ENCODE results near the gene TSPO2.

Gene TSPO2, protein sequence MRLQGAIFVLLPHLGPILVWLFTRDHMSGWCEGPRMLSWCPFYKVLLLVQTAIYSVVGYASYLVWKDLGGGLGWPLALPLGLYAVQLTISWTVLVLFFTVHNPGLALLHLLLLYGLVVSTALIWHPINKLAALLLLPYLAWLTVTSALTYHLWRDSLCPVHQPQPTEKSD

DNA sequence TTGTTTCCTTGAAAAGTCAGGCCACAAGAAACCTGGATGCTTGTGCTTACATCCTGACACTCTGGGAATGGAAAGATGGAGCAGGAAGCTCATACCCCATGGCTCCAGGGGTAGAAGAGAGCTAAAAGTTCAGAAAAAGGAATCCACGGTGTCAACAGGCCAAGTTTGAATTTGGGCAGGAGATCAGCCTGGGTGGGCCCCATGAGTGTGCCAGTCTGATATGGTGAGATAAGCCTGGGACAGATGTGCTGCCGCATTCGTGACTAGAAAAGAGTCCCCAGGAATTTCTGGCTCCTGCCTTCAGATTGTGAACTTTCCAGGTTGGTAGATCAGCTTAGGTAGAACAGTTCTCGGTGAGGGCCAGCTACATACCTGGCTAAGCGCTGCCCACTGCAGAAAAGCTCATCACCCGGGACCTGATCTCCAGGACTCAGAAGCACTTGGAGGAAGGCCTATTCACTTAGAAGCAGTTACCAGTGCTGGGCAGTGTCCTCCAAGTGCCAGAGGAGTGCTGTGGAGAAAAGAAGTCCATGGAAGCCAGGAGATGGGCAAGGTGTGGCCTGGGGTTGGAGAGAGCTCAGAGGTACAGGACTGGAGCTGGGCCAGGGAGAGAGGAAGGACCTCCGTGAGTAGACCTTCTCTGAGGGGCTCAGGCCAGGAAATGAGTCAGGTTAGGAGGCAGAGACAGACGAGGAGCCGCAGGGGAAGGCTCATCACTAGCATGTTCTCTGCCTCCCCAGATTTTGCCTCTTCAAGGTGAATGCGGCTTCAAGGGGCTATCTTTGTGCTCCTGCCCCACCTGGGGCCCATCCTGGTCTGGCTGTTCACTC lies at the start of gene TSPO2:
TSPO2 (plus strand) TSS at position 242 of the 830 bp plus-strand sequence; CDS start at position 761, 519 bp downstream.
- DNase-seq (ENCODE audit: low read depth), result no peak
- TF ChIP-seq, protein P1, sequence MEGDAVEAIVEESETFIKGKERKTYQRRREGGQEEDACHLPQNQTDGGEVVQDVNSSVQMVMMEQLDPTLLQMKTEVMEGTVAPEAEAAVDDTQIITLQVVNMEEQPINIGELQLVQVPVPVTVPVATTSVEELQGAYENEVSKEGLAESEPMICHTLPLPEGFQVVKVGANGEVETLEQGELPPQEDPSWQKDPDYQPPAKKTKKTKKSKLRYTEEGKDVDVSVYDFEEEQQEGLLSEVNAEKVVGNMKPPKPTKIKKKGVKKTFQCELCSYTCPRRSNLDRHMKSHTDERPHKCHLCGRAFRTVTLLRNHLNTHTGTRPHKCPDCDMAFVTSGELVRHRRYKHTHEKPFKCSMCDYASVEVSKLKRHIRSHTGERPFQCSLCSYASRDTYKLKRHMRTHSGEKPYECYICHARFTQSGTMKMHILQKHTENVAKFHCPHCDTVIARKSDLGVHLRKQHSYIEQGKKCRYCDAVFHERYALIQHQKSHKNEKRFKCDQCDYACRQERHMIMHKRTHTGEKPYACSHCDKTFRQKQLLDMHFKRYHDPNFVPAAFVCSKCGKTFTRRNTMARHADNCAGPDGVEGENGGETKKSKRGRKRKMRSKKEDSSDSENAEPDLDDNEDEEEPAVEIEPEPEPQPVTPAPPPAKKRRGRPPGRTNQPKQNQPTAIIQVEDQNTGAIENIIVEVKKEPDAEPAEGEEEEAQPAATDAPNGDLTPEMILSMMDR (conservative IDR thresholded peaks at IDR 0.05; ENCODE audit: low read length), result no peak
- no peak within 1 kb of the TSS for H3K4me3 ChIP-seq (ENCODE audit: low read length)

DNA sequence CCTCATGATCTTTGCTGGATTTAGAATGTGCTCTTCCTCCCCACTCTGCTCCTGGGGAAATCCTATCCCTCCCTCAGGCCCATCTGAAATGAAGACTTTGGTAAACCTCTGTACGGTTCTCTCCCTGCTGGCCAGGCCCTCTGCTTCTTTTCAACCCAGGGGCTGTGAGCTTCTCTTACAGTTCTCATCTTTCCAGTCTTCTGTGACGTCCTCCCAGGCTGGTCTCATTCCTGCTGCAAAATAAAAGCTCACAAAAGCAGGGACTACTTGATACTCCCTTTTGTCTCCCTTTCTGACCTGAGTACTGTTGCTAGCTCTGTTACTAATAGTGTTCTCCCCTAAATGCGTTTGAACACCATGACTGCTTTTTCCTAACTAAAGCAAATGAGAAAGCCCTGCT lies 49.5 kb upstream of the TSPO2 start:
- no peak overlapping the region for H3K4me3 ChIP-seq (ENCODE audit: low read length)
- DNase-seq (ENCODE audit: low read depth), result no peak
- TF ChIP-seq, protein P1 (conservative IDR thresholded peaks at IDR 0.05; ENCODE audit: low read length), result no peak

DNA sequence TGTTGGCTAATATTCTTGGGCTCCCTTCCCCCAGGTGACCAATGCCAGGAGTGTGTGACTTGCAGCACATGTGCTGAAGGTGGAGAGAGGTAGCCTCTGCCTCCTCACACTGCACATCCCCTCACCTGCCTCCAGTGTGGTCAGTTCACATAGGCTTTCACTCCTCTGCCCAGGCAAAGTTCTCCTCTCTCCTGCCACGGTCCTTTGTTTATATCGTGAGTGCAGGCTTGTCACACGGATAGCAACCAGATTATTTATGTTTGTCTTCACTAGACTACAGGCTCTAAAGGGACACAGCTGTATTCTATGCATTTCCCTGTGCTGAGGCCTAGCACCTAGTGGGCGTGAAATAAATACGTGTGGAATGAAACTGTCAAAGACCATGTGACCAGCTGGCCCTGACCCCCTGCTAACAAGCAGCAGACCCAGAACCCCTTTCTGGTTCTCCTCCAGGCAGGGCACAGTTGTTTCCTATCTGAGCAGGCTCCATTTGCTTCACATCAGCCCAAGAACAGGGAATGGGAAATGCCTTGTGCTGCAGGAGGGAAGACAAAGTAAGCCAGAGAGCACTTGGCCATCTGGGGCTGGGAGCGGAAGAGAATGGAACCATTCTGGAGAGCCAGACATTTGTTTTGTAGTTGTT lies 45.6 kb upstream of the TSPO2 start:
- peak; percentile 18 for DNase-seq (ENCODE audit: low read depth)
- H3K4me3 ChIP-seq (ENCODE audit: low read length), result no peak overlapping the region
- TF ChIP-seq, protein P1 (conservative IDR thresholded peaks at IDR 0.05; ENCODE audit: low read length), result no peak

DNA sequence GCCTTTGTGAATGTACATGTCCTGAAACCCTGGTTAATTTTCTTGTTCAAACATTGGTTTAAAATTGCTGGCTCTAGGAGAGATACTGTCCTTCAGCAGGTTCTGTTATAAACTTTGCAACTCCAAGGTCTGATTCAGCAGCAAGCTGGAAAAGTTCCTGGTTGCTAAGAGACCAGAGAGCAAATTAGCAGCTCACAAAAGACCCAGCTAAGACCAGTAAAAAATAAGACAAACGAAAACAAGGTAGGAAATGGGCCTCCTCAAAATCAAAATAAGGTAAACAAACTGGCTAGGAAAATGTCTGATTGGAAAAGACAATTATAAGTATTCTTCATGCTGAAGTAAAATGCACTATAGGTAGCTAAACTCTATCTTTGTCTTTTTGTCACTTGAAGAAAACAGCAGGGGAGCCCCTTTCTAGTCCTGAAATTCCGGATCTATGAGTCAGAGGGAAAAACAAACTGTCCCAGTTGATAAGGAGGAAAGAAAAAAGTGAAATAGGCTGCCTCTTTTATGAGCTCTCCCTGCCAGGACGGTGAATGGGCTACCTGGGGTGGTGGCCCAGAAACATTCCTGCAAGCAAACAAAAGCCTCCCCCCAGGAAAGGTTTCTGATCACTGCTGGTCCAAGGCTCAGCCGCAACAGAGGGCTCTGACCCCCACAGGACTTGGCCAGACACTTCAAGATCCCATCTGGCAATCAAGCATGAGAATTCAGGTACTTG lies 44.9 kb upstream of the TSPO2 start:
- H3K4me3 ChIP-seq (ENCODE audit: low read length), result no peak overlapping the region
- peak; percentile 55 for DNase-seq (ENCODE audit: low read depth)
- TF ChIP-seq, protein P1 (conservative IDR thresholded peaks at IDR 0.05; ENCODE audit: low read length), result no peak

DNA sequence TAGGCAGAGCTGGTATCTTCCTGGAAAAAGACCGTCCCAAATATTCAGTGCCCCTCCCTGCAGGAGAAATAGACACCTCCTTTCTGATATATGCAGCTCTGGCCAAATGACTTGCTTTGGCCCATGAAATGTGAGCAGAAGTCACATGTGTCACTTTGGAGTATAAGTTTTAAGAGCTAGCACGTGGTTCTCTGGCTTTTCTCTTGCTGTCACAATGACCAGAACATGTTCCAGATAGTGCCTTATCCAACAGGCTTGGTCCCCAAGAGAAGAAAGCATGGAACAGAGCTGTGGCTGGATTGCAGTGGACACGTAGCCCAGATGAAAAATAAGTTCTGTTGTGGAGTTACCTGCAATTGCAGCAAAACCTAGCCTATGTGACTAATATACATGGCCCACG lies 43.6 kb upstream of the TSPO2 start:
- no peak overlapping the region for H3K4me3 ChIP-seq (ENCODE audit: low read length)
- DNase-seq (ENCODE audit: low read depth), result no peak
- TF ChIP-seq, protein P1 (conservative IDR thresholded peaks at IDR 0.05; ENCODE audit: low read length), result no peak

DNA sequence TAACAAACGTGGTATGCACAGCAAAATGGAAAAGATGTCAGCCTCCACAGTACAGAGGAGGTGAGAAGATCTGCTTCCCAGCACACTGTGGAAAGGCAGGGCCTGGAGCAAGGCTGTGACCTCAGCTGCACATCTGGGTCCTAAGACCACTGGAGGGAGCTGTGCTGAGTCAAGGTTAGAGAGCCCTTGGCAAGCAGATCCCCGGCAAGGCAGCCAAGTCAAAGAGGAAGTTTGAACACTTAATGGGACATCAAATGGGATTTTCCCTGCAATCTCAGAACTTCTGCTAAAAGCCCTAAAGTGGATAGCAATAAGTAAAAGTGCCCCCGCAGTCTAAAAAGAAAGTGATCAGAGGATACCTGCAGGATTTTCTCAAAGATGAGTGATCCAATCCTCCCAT lies 42.7 kb upstream of the TSPO2 start:
- TF ChIP-seq, protein P1 (conservative IDR thresholded peaks at IDR 0.05; ENCODE audit: low read length), result peak; percentile 50
- peak; percentile 56 for DNase-seq (ENCODE audit: low read depth)
- H3K4me3 ChIP-seq (ENCODE audit: low read length), result no peak overlapping the region

Data from AG10803 (cell line).